ENCODE measurements around the gene HJV.

HJV gene

GRCh38 chr1:145992958-145993617, 28.4 kb downstream of the HJV start:
- no peak for DNase-seq

DNA sequence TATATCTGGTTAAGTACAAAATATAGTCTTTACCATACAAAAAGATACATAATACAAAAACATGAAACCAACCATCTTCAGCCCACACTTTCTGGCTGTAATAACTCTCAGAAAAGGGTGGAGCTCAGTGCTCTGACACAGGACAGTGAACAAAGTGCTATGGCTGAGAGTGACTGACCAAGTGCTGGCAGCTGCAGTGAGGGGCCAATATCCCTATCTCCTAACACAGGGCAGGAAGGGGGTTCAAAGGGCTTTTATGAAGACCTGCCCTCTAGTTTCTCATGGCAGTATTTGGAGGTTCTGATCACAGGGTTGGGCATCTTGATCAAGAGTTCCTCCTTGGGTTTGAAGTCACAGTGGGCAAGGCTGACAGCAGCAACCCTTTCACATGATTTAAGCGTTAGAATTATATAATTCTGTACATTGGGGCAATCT, 29.0 kb downstream of the HJV start:
- DNase-seq, result no peak

- no peak for DNase-seq
Observed at GRCh38 chr1:145991735-145992412, 29.7 kb downstream of the HJV start.

- DNase-seq, result no peak
Observed at GRCh38 chr1:145990249-145990855, 31.2 kb downstream of the HJV start.

DNA sequence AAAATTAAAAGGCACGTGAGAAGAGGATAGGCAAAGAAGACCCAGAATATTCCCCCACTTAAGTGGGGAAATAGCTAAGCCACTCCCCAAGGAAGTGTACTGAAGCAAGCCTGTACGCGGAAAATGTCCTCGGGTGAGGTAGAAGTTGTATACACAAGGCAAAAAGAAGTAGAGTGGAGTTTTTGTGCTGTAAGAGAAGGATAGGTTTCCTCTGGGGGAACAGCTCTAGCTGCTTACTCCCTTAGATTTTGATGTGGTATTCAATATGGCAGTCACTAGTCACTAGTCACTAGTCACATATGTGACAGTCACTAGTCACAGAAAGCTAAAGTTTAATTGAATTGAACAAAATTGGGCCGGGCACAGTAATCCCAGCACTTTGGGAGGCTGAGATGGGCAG, 32.8 kb downstream of the HJV start:
- DNase-seq, result no peak

DNA sequence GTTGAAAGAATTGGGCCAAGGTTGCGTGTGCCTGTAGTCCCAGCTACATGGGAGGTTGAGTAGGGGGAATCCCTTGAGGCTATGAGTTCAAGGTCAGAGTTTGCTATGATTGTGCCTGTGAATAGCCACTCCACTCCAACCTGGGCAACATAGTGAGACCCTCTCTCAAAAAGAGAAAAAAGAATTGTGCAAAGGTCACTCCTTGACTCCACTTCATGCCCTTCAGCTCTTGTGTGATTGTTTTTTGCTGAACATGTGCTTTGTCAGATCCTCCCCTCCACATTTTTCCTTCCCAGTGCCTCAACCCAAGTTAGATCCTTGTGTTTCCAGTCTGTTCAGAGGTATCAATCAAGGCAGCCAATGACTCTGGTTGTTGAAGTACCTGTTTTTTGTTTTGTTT, 33.6 kb downstream of the HJV start:
- no peak for DNase-seq

DNA sequence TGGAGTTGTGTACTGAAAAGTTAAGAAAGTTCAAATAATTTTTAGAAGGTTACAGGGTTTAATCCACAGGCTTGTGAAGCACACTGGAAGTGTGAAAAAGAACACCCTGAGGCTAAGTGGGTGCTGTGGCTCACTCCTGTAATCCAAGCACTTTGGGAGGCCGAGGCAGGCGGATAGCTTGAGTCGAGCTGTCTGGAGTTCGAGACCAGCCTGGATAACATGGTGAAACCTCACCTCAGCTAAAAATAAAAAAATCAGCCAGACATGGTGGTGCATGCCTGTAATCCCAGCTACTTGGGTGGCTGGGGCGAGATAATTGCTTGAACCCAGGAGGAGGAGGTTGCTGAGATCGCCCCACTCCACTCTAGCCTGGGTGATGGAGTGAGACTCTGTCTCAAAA, 35.0 kb downstream of the HJV start:
- DNase-seq, result no peak

DNA sequence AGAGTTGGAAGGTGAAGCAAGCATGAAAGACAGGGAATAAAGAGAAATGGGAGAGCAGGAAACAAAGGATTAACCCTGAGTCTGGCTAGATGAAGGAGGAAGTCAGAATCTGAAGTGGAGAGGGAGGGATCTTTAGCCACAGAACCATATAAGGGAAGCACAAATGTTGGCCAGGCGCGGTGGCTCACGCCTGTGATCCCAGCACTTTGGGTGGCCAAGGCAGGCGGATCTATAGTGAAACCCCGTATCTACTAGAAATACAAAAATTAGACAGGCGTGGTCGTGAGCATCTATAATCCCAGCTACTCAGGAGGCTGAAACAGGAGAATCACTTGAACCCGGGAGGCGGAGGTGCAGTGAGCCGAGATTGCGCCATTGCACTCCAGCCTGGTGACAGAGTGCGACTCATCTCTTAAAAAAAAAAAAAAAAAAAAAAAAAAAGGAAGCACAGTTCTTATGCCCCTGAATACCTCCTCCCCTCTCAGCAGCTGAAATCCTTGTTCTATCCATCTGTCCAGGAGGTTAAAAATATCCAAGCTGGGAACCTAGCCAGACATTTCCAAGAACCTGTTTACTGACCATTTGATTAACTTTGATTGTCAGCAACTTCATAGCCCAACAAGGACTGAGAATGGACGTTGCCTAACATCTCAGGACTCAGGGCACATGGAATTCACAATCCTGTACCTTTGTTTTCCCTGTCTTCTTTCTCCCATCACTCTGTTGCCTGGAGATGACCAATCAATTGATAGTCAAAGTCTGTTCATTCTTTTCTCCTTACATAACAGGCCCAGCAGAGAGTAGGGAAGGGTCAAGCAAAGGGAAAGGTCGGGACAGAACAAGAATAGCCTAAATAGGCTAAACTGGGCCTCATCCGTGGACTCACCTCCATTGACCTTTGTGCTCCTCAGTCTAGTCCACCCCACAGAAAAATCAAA, 35.8 kb downstream of the HJV start:
- DNase-seq, result no peak

DNA sequence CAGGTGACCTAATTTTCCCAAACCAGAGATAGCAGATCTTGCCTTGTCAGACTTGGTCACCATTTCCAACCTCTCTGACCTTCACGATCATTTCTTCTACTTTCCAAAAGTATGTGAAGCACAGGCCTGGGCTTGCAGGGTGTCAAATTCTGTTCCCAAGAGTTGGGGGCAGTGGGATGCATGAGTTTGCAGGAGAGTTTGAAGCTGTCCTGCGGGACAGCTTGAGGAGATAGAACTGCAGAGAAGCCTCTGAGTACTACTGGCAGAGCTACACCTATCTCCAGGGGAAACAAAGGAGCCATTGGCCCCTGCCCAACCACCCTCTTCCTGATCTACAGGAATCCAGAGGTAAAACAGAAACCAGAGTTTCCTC, 36.4 kb downstream of the HJV start:
- no peak for DNase-seq

DNA sequence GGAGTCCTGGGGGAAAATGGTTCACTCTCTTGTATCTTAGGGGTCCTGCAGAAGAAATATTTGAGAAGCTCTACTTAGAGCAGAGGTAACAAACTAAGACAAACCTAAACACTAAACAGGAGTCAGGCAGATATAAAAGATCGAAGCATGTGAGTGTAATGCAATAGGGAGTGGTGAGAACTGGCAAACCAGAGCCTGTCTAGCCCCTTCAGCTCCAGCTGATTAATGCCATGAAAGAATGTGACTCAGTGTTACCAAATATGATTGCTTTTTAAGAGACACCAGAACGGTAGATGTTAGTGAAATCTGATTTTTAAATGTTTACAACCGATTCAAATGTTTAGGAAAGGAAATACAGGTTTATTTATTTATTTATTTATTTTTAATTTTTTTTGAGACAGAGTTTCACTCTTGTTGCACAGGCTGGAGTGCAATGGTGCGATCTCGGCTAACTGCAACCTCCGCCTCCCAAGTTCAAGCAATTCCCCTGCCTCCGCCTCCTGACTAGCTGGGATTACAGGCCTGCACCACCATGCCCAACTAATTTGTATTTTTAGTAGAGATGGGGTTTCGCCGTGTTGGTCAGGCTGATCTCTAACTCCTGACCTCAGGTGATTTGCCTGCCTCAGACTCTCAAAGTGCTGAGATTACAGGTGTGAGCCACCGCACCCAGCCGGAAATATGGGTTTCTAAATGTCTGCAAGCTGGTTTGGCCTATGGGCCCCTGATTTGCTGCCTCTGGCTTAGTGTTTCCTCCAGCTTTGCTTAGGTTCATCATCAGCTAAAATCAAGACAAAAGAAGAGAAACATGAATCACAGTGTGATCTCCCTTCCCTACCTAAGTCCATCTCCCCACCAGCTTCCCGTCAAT, 37.3 kb downstream of the HJV start:
- no peak for DNase-seq

GRCh38 chr1:145983206-145983675, 38.3 kb downstream of the HJV start:
- DNase-seq, result no peak

DNA sequence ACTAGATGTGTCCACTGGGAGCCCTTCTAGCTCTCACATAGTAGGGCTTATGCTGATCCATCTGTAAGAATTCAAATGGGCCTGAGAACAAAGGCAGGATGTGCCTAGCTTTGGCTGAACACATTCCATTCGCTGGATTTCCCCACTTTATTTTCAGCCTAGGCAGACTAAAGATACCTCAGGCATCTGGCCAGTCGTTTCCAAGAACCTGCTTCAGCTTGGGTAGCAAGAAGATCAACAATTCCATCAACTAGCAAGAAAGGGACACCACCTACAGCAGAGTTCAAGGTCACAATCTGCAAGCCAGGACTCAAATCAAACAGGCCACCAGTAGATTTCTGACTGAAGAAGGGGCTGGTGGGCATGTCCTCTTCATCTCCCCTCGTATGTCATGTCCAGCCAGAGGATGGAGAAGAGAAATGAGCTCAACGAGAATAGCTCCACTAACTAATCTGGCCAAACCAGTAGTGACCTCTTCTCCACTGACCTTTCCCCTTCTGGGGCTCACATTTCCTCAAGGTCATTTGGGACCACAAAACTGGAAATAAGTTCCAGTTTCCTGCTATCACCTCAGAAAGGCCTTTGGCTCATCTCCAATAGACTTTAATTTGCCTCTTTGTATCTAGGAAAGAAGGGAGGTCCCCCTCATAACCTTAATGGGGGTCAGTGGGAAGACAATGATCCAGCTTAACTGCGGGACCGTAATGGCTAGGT, 39.4 kb downstream of the HJV start:
- DNase-seq, result no peak

DNA sequence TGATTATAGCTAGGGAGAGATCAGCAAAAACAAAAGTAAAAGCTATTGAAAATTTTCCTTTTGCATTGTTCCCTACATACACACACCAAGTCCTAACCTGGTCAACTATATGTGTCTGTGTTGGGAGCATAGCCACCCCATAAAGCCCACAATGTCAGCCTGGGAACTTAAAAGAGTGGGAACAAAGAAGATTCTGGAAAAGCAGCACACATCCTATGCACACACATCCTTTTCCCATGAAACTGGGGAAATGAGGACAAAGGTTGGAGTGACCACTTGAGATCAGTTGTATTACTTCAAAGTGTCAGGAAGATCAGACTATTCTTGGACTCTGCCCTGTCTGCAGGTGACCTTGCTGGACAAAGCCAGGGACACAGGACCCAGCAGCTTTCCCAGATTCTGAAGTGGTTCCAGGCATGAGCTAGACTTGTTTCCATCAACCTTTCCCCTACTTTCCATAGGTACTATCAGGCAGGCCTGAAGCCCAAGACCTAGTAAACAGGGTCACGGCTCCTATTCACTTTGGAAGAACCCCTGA, 41.0 kb downstream of the HJV start:
- no peak for DNase-seq

DNA sequence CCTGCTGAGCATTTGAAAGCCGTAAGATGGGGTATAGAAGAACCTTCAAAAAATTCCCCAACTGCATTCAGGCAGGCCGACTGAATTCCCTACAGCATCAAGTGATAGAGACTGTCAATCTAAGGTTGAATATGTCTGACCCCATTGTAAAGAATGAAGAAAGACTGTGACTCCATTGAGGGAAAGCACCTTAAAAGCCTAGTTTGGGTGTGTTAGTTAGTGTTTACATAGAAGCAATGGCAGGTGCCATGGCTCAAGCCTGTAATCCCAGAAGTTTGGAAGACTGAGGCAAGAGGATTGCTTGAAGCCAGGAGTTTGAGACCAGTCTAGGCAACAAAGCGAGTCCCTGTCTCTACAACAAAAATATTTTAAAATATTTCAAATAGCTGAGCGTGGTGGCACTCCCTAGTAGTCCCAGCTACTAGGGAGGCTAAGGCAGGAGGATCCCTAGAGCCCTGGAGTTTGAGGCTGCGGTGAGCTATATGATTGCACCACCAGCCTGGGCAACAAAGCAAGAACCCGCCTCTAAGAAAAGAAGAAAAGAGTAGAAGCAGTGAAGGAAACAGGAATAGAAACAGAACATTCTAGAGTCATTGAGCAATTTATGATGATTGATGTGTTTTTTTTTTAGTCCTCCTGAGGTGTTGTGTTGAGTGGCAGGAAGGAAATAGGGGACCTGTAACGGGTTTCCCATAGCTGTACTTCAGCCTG, 41.6 kb downstream of the HJV start:
- DNase-seq, result no peak

DNA sequence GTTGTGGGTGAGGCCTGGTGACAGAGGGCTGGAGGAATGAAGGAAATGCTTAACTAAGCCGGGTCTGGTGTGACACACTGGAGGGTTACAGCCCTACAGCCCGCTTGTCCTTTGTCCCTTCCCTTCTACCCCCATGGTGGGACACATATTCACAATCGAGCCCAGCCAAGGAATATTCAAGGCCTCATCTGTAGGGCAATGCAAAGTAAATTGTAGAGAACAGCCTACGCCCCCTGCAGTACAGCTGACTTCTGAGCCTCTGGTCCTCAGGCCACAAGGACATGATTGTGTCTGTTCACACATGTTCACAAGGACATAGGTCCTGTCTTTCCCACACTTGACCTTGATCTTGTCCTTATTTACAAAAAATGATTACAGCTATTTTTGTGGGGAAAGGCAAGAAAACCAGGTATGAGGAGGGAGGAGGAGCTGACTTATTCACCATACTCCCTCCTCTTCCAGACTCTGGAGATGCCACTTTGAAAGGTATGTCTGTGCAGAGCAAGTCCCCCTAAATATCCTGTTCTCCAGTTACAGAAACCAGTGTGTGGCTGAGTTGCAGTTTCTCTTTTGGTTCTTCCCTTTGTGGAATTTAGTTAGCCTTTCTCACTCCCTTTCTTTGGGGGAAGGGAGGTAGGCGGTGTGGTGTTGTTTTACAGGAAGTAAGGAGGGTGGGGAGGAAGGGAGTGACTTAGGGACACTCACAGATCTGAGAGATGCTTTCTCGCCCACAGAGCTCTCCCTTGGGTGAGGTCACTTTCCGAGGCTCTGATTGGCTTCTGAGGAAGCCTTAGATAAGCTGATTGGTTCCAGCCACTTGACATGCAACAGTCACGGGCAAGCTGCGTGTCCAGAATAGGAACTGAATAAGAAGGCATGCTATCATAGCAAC, 42.4 kb downstream of the HJV start:
- DNase-seq, result peak; percentile 67

DNA sequence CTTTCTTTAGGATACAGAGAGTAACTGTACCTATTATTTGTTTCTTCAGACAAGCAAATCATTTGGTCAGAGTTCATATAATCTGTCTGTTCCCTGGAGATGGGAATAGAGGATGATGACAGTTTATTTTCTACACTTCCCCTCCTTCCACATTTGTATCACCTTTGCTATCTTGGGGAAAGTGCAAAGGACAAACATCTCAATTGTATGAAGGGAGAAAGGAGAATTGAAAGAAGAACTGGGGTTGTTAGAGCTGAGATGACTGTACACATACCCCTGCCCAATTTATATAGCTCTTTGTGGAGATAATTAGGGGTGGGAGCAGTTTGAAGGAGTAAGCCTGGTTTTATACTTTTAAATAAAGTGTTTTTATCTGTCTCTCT, 43.1 kb downstream of the HJV start:
- DNase-seq, result no peak

- peak; percentile 72 for DNase-seq
Observed at GRCh38 chr1:145977486-145978470, 43.8 kb downstream of the HJV start.

- DNase-seq, result no peak
Observed at GRCh38 chr1:145977016-145977415, 44.5 kb downstream of the HJV start.

Measured in activated gamma-delta T cell treated with Interleukin-2 at 50 U/mL for 16 hours (primary cell).